ENCODE results near the gene SCYGR5. TPM values are rescaled to one million over a fixed set of nuclear protein-coding genes. Genes with fewer than 3 reads are reported as not detected.
A peak's percentile ranks its signal among the peaks of the same experiment; 100 is the strongest.

SCYGR5 gene
- total RNA-seq, 3 donors from 2014 or later: not detected

- Histone ChIP-seq H3K9me3 (no peaks in the 10 kb centered on the region), H3K27ac (no peak overlapping the region), H3K27me3 (no peaks in the 10 kb centered on the region), H3K4me1 (no peaks in the 10 kb centered on the region), H3K4me3 (no peak overlapping the region), H3K36me3 (no peaks in the 10 kb centered on the region)
- no peak for DNase-seq (ENCODE audit: low spot score in 2 of 2)
- TF ChIP-seq POLR2AphosphoS5 (IDR thresholded peaks at IDR 0.05): no peak
- no peak for TF ChIP-seq POLR2A (IDR thresholded peaks at IDR 0.05)
- no peak for TF ChIP-seq CTCF (IDR thresholded peaks at IDR 0.05)
- intact Hi-C loops (cut with DNase I; ENCODE audit: low total_unique reads): no loop called here
These were observed 35.0 kb downstream of the SCYGR5 start for GRCh38 chr2:227701556-227701955.

GRCh38 chr2:227703280-227703732, 36.7 kb downstream of the SCYGR5 start:
- no peak overlapping the region for H3K4me3 ChIP-seq
- H3K4me1 ChIP-seq: no peaks in the 10 kb centered on the region
- no peaks in the 10 kb centered on the region for H3K27me3 ChIP-seq
- peak overlapping the region; percentile 42 to 69 for H3K27ac ChIP-seq
- H3K36me3 ChIP-seq: no peaks in the 10 kb centered on the region
- intact Hi-C loops (cut with DNase I; ENCODE audit: low total_unique reads): no loop called here
- DNase-seq (ENCODE audit: low spot score in 2 of 2): no peak
- TF ChIP-seq POLR2AphosphoS5 (IDR thresholded peaks at IDR 0.05) (no peak), POLR2A (IDR thresholded peaks at IDR 0.05) (no peak), CTCF (IDR thresholded peaks at IDR 0.05) (no peak)
- no peaks in the 10 kb centered on the region for H3K9me3 ChIP-seq

- Histone ChIP-seq H3K27ac (no peak overlapping the region), H3K4me3 (no peak overlapping the region), H3K9me3 (no peaks in the 10 kb centered on the region), H3K27me3 (no peaks in the 10 kb centered on the region), H3K4me1 (no peaks in the 10 kb centered on the region), H3K36me3 (no peaks in the 10 kb centered on the region)
- TF ChIP-seq CTCF (IDR thresholded peaks at IDR 0.05) (no peak), POLR2AphosphoS5 (IDR thresholded peaks at IDR 0.05) (no peak), POLR2A (IDR thresholded peaks at IDR 0.05) (no peak)
- DNase-seq (ENCODE audit: low spot score in 2 of 2): no peak
- intact Hi-C loops (cut with DNase I; ENCODE audit: low total_unique reads): no loop called here
These were observed 37.4 kb downstream of the SCYGR5 start for GRCh38 chr2:227703961-227704360.

GRCh38 chr2:227706859-227707258, 40.3 kb downstream of the SCYGR5 start:
- Histone ChIP-seq H3K36me3 (no peaks in the 10 kb centered on the region), H3K4me1 (no peaks in the 10 kb centered on the region), H3K4me3 (no peak overlapping the region), H3K27ac (no peak overlapping the region), H3K27me3 (no peaks in the 10 kb centered on the region), H3K9me3 (no peaks in the 10 kb centered on the region)
- intact Hi-C loops (cut with DNase I; ENCODE audit: low total_unique reads): no loop called here
- DNase-seq (ENCODE audit: low spot score in 2 of 2): no peak
- TF ChIP-seq POLR2AphosphoS5 (IDR thresholded peaks at IDR 0.05) (no peak), POLR2A (IDR thresholded peaks at IDR 0.05) (no peak), CTCF (IDR thresholded peaks at IDR 0.05) (no peak)

- no peaks in the 10 kb centered on the region for H3K4me1 ChIP-seq
- H3K27ac ChIP-seq: no peak overlapping the region
- no peaks in the 10 kb centered on the region for H3K27me3 ChIP-seq
- intact Hi-C loops (cut with DNase I; ENCODE audit: low total_unique reads): no loop called here
- H3K36me3 ChIP-seq: no peaks in the 10 kb centered on the region
- no peaks in the 10 kb centered on the region for H3K9me3 ChIP-seq
- DNase-seq (ENCODE audit: low spot score in 2 of 2): no peak
- H3K4me3 ChIP-seq: no peak overlapping the region
- TF ChIP-seq POLR2AphosphoS5 (IDR thresholded peaks at IDR 0.05) (no peak), CTCF (IDR thresholded peaks at IDR 0.05) (no peak), POLR2A (IDR thresholded peaks at IDR 0.05) (no peak)
These were observed 40.8 kb downstream of the SCYGR5 start for GRCh38 chr2:227707390-227707789.
